Neural cell (in vitro differentiated cells): ENCODE results near the gene PDE1A. TPM values are rescaled to one million over a fixed set of nuclear protein-coding genes. Genes with fewer than 3 reads are reported as not detected.

Experiments used
- H2AFZ ChIP-seq: fragments of 200-600, 300-800 bp; sonication (generic), shearing (Covaris generic); 2 replicates; pipeline ENCODE4 v1.6.0; 2014; ENCODE audit warnings: low read depth, mild to moderate bottlenecking, antibody characterized with exemption, low read length, moderate library complexity
- H3F3A ChIP-seq: fragments of 200-600 bp; shearing (Covaris generic); 2 replicates; pipeline ENCODE4 v1.6.1; 2016; ENCODE audit warnings: mild to moderate bottlenecking, moderate library complexity, mixed read lengths, antibody characterized with exemption, low read length; ENCODE audit not compliant: insufficient read depth, poor library complexity, severe bottlenecking
- H3K27ac ChIP-seq: fragments of 200-600, 300-800 bp; sonication (generic), shearing (Covaris generic); 2 replicates; pipeline ENCODE4 v1.5.1; 2014; ENCODE audit warnings: mild to moderate bottlenecking, low read length, moderate library complexity
- H3K27me3 ChIP-seq: fragments of 300-800, 200-600 bp; sonication (generic), shearing (Covaris generic); 2 replicates; pipeline ENCODE4 v1.6.0; 2014; ENCODE audit warnings: mild to moderate bottlenecking, low read depth, low read length, moderate library complexity; ENCODE audit not compliant: insufficient read depth
- H3K36me3 ChIP-seq: fragments of 300-800, 200-600 bp; sonication (generic), shearing (Covaris generic); 2 replicates; pipeline ENCODE4 v1.5.1; 2014; ENCODE audit warnings: mild to moderate bottlenecking, antibody characterized with exemption, low read length, moderate library complexity; ENCODE audit not compliant: insufficient read depth
- H3K4me2 ChIP-seq: fragments of 300-800, 200-600 bp; sonication (generic), shearing (Covaris generic); 2 replicates; pipeline ENCODE4 v1.6.0; 2014; ENCODE audit warnings: mild to moderate bottlenecking, low read length
- H3K4me3 ChIP-seq: fragments of 300-800, 200-600 bp; sonication (generic), shearing (Covaris generic); 2 replicates; pipeline ENCODE4 v1.5.1; 2014; ENCODE audit warnings: mild to moderate bottlenecking, low read length, moderate library complexity
- H3K79me2 ChIP-seq: fragments of 200-600 bp; shearing (Covaris generic); replicated peaks from 2 replicates; pipeline ENCODE4 v1.6.0; 2014; ENCODE audit warnings: mild to moderate bottlenecking, low read length, moderate library complexity; ENCODE audit not compliant: insufficient read depth
- H3K9ac ChIP-seq: fragments of 300-800, 200-600 bp; sonication (generic), shearing (Covaris generic); 2 replicates; pipeline ENCODE4 v1.6.1; 2016; ENCODE audit warnings: mild to moderate bottlenecking, low read length, mixed read lengths
- H3K9me2 ChIP-seq: fragments of 200-600 bp; shearing (Covaris generic); 2 replicates; pipeline ENCODE4 v1.6.1; 2016; ENCODE audit warnings: mild to moderate bottlenecking, low read length, mixed read lengths; ENCODE audit not compliant: insufficient read depth
- H3K9me3 ChIP-seq: fragments of 200-600, 300-800 bp; sonication (generic), shearing (Covaris generic); 2 replicates; pipeline ENCODE4 v1.6.1; 2016; ENCODE audit warnings: mild to moderate bottlenecking, mixed run types, low read length, moderate library complexity, mixed read lengths
- H4K20me1 ChIP-seq: fragments of 200-600 bp; shearing (Covaris generic); 2 replicates; pipeline ENCODE4 v1.6.1; 2016; ENCODE audit warnings: mild to moderate bottlenecking, mixed run types; ENCODE audit not compliant: insufficient read depth
- EP300 ChIP-seq: fragments of 450-650 bp; conservative IDR thresholded peaks from 2 replicates; pipeline ENCODE4 v1.6.1; 2014; ENCODE audit warnings: antibody characterized with exemption, mild to moderate bottlenecking, moderate library complexity; ENCODE audit not compliant: poor library complexity, severe bottlenecking
- EZH2 ChIP-seq: fragments of 200-600, 300-800 bp; shearing (Covaris generic), sonication (generic); IDR thresholded peaks from 2 replicates; pipeline ENCODE4 v1.6.1; 2014; ENCODE audit warnings: antibody characterized with exemption, low read length, borderline replicate concordance, mild to moderate bottlenecking; ENCODE audit not compliant: insufficient read depth, poor library complexity, severe bottlenecking
- MXI1 ChIP-seq: fragments of 450-650 bp; conservative IDR thresholded peaks from 2 replicates; pipeline ENCODE4 v1.6.1; 2014; ENCODE audit warnings: antibody characterized with exemption, mild to moderate bottlenecking; ENCODE audit not compliant: poor library complexity, severe bottlenecking
- POLR2AphosphoS5 ChIP-seq: IDR thresholded peaks from 2 replicates; pipeline ENCODE4 v1.6.1; 2012
- RAD21 ChIP-seq: fragments of 450-650 bp; conservative IDR thresholded peaks from 2 replicates; pipeline ENCODE4 v1.6.1; 2014; ENCODE audit warnings: antibody characterized with exemption, mild to moderate bottlenecking, moderate library complexity
- SMC3 ChIP-seq: fragments of 450-650 bp; conservative IDR thresholded peaks from 2 replicates; pipeline ENCODE4 v1.6.1; 2014; ENCODE audit warnings: antibody characterized with exemption, mild to moderate bottlenecking, moderate library complexity; ENCODE audit not compliant: poor library complexity
- TAF1 ChIP-seq: IDR thresholded peaks from 2 replicates; pipeline ENCODE4 v1.6.1; 2012; ENCODE audit warnings: low read depth
- polyA plus RNA-seq: library from polyadenylated mRNA; depleted of rRNA; stranded (reverse); fragments of >200 nt; gene quantifications from 2 replicates; pipeline ENCODE4 v1.2.3, GENCODE V29; 2014
- TF ChIP-seq, protein P1 (sequence below): IDR thresholded peaks from 2 replicates; pipeline ENCODE4 v1.6.1; 2012; ENCODE audit warnings: borderline replicate concordance
- TF ChIP-seq, protein P2 (sequence below): fragments of 450-650 bp; IDR thresholded peaks from 2 replicates; pipeline ENCODE4 v1.5.1; 2014; ENCODE audit warnings: antibody characterized with exemption, mild to moderate bottlenecking, moderate library complexity; ENCODE audit not compliant: poor library complexity, severe bottlenecking

PDE1A gene
- polyA plus RNA-seq, 1 donor from 2014 or later = 1.6 TPM

DNA sequence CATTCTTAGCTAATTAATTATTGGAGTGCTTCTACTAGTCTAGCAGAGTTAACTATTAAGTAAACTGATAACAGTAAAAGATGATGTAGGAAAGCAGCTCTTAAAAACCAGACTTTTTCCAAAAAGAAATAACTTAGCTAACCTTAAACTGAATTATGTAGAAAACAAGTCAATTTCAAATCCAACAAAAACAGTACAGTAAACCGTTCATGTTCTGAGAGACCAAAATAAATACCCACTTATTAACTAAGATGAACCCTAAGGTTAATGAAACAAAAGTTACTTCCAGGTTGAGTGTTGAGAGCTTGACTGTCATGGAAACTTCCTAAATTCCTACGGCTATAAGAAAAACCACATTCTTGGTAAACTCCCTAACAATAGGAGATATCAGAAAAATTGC lies 260.0 kb downstream of the PDE1A start:
- no peaks in the 10 kb centered on the region for H4K20me1 ChIP-seq
- H3K4me3 ChIP-seq = no peak overlapping the region
- no peak overlapping the region for H3K27ac ChIP-seq
- no peak for TF ChIP-seq EZH2
- no peak for TF ChIP-seq EP300
- TF ChIP-seq MXI1 = no peak
- no peaks in the 10 kb centered on the region for H3K79me2 ChIP-seq
- H2AFZ ChIP-seq = no peak overlapping the region
- no peaks in the 10 kb centered on the region for H3K36me3 ChIP-seq
- H3K4me2 ChIP-seq = no peak overlapping the region
- no peak overlapping the region for H3K9ac ChIP-seq
- no peaks in the 10 kb centered on the region for H3K9me3 ChIP-seq
- no peaks in the 10 kb centered on the region for H3K27me3 ChIP-seq
- no peaks in the 10 kb centered on the region for H3F3A ChIP-seq
- no peaks in the 10 kb centered on the region for H3K9me2 ChIP-seq

DNA sequence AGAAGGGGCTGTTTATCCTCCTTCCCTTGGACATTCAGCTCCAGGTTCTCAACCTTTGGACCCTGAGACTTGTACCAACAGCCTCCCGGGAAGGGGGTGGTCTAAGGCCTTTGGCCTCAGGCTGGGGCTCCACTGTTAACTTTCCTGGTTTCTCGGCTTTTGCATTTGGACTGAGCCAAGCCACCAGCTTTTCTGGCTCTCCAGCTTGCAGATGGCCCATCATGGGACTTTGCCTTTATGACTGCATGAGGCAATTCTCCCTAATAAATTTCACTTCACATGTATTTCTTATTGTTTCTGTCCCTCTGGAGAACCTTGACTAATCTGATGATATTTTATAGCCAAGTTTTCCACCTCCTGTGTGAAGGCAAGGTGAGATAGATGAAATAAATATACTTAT lies 260.4 kb downstream of the PDE1A start:
- TF ChIP-seq EZH2 (no peak), MXI1 (no peak), EP300 (no peak), TAF1 (no peak), POLR2AphosphoS5 (no peak), SMC3 (no peak), RAD21 (no peak)
- TF ChIP-seq, protein P1, sequence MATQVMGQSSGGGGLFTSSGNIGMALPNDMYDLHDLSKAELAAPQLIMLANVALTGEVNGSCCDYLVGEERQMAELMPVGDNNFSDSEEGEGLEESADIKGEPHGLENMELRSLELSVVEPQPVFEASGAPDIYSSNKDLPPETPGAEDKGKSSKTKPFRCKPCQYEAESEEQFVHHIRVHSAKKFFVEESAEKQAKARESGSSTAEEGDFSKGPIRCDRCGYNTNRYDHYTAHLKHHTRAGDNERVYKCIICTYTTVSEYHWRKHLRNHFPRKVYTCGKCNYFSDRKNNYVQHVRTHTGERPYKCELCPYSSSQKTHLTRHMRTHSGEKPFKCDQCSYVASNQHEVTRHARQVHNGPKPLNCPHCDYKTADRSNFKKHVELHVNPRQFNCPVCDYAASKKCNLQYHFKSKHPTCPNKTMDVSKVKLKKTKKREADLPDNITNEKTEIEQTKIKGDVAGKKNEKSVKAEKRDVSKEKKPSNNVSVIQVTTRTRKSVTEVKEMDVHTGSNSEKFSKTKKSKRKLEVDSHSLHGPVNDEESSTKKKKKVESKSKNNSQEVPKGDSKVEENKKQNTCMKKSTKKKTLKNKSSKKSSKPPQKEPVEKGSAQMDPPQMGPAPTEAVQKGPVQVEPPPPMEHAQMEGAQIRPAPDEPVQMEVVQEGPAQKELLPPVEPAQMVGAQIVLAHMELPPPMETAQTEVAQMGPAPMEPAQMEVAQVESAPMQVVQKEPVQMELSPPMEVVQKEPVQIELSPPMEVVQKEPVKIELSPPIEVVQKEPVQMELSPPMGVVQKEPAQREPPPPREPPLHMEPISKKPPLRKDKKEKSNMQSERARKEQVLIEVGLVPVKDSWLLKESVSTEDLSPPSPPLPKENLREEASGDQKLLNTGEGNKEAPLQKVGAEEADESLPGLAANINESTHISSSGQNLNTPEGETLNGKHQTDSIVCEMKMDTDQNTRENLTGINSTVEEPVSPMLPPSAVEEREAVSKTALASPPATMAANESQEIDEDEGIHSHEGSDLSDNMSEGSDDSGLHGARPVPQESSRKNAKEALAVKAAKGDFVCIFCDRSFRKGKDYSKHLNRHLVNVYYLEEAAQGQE = no peak
- TF ChIP-seq, protein P2, sequence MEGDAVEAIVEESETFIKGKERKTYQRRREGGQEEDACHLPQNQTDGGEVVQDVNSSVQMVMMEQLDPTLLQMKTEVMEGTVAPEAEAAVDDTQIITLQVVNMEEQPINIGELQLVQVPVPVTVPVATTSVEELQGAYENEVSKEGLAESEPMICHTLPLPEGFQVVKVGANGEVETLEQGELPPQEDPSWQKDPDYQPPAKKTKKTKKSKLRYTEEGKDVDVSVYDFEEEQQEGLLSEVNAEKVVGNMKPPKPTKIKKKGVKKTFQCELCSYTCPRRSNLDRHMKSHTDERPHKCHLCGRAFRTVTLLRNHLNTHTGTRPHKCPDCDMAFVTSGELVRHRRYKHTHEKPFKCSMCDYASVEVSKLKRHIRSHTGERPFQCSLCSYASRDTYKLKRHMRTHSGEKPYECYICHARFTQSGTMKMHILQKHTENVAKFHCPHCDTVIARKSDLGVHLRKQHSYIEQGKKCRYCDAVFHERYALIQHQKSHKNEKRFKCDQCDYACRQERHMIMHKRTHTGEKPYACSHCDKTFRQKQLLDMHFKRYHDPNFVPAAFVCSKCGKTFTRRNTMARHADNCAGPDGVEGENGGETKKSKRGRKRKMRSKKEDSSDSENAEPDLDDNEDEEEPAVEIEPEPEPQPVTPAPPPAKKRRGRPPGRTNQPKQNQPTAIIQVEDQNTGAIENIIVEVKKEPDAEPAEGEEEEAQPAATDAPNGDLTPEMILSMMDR = no peak
- Histone ChIP-seq H3K9me2 (no peaks in the 10 kb centered on the region), H4K20me1 (no peaks in the 10 kb centered on the region), H3K79me2 (no peaks in the 10 kb centered on the region), H3K27ac (no peak overlapping the region), H3K9ac (no peak overlapping the region), H3F3A (no peaks in the 10 kb centered on the region), H3K27me3 (no peaks in the 10 kb centered on the region), H3K36me3 (no peaks in the 10 kb centered on the region), H3K4me2 (no peak overlapping the region), H3K4me3 (no peak overlapping the region), H2AFZ (no peak overlapping the region), H3K9me3 (no peaks in the 10 kb centered on the region)

DNA sequence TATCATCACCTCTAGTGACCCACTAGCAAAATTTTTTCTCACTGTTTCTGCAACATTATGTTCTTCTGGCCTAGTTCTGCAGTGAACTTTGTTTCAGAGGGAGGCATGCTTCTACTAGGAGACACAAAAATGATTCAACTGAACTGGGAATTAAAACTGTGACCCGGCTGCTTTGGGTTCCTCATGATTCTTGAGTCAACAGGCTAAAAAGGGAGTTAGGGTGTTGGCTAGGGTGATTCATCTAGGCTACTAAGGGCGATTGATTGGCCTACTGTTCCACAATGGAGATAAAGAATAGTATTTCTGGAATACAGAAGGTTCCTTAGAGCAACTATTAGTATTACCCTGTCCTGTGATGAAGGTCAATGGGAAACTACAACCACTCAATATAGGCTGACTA lies 261.6 kb downstream of the PDE1A start:
- Histone ChIP-seq H3K4me3 (no peak overlapping the region), H3K27ac (no peak overlapping the region), H4K20me1 (no peaks in the 10 kb centered on the region), H3K79me2 (no peaks in the 10 kb centered on the region), H3K9me2 (no peaks in the 10 kb centered on the region), H3K27me3 (no peaks in the 10 kb centered on the region), H3K4me2 (no peak overlapping the region), H3F3A (no peaks in the 10 kb centered on the region), H2AFZ (no peak overlapping the region), H3K9me3 (no peaks in the 10 kb centered on the region), H3K9ac (no peak overlapping the region), H3K36me3 (no peaks in the 10 kb centered on the region)
- TF ChIP-seq, protein P2 = no peak
- TF ChIP-seq EP300 = no peak
- TF ChIP-seq, protein P1 = no peak
- no peak for TF ChIP-seq MXI1
- TF ChIP-seq RAD21 = no peak
- no peak for TF ChIP-seq SMC3
- no peak for TF ChIP-seq POLR2AphosphoS5
